GM19467 (cell line): ENCODE measurements around the gene AGAP4.
"Not testable (repeated sequence)": the region's sequence is repeated elsewhere in the genome, so short reads cannot be mapped to it uniquely, and the experiment has no call there.

Source experiments
- ATAC-seq: cut with Tn5 transposase; IDR thresholded peaks from one replicate; pipeline ENCODE4 v1.9.1; 2021; ENCODE audit warnings: mild to moderate bottlenecking, moderate library complexity; ENCODE audit not compliant: unreplicated experiment

The AGAP4 gene

GRCh38 chr10:45847400-45847799 lies at the start of gene AGAP4:
Gene AGAP4 (minus strand): TSS chr10:45847500. CDS start chr10:45847347, 153 bp downstream.
- ATAC-seq = not testable (repeated sequence)

- ATAC-seq = not testable (repeated sequence)
Observed at GRCh38 chr10:45890721-45891120, 43.4 kb upstream of the AGAP4 start.

- ATAC-seq = not testable (repeated sequence)
Observed at GRCh38 chr10:45889539-45890230, 42.4 kb upstream of the AGAP4 start.

- ATAC-seq = not testable (repeated sequence)
Observed at GRCh38 chr10:45882880-45883279, 35.6 kb upstream of the AGAP4 start.

GRCh38 chr10:45865404-45865803 lies 18.1 kb upstream of the AGAP4 start:
- not testable (repeated sequence) for ATAC-seq

- not testable (repeated sequence) for ATAC-seq
Observed at GRCh38 chr10:45864264-45864663, 17.0 kb upstream of the AGAP4 start.

- not testable (repeated sequence) for ATAC-seq
Observed at GRCh38 chr10:45863632-45864031, 16.3 kb upstream of the AGAP4 start.

GRCh38 chr10:45857931-45858330 lies 10.6 kb upstream of the AGAP4 start:
- not testable (repeated sequence) for ATAC-seq

- ATAC-seq = not testable (repeated sequence)
Observed at GRCh38 chr10:45848467-45848866, 1.2 kb upstream of the AGAP4 start.

GRCh38 chr10:45822918-45823317 lies 24.4 kb downstream of the AGAP4 start:
- ATAC-seq = not testable (repeated sequence)

- not testable (repeated sequence) for ATAC-seq
Observed at GRCh38 chr10:45820107-45820830, 27.0 kb downstream of the AGAP4 start.

- no peak for ATAC-seq
Observed at GRCh38 chr10:45819552-45819951, 27.7 kb downstream of the AGAP4 start.

- no peak for ATAC-seq
Observed at GRCh38 chr10:45817912-45818311, 29.4 kb downstream of the AGAP4 start.

GRCh38 chr10:45817130-45817859 lies 30.0 kb downstream of the AGAP4 start:
- no peak for ATAC-seq

- ATAC-seq = not testable (repeated sequence)
Observed at GRCh38 chr10:45814146-45814545, 33.2 kb downstream of the AGAP4 start.

- not testable (repeated sequence) for ATAC-seq
Observed at GRCh38 chr10:45812959-45813358, 34.3 kb downstream of the AGAP4 start.

GRCh38 chr10:45811075-45811474 lies 36.2 kb downstream of the AGAP4 start:
- no peak for ATAC-seq

- no peak for ATAC-seq
Observed at GRCh38 chr10:45809837-45810236, 37.5 kb downstream of the AGAP4 start.

- ATAC-seq = not testable (repeated sequence)
Observed at GRCh38 chr10:45804996-45805395, 42.3 kb downstream of the AGAP4 start.

- ATAC-seq = not testable (repeated sequence)
Observed at GRCh38 chr10:45803060-45804010, 44.0 kb downstream of the AGAP4 start.
